H1 (cell line): ENCODE results near the gene NT5E. TPM values are rescaled to one million over a fixed set of nuclear protein-coding genes. Genes with fewer than 3 reads are reported as not detected.

Experiments used
- CTCF ChIA-PET: fragments of 300-600 bp; sonication (Branson Sonifier 250); formaldehyde crosslinking; loops from one replicate; lab custom pipeline; 2021; ENCODE audit not compliant: partially characterized antibody; lab: Charles Lee
- POLR2A ChIA-PET: fragments of 300-600 bp; sonication (Branson Sonifier 250); formaldehyde crosslinking; loops from one replicate; lab custom pipeline; 2021; ENCODE audit warnings: inconsistent platforms; ENCODE audit not compliant: partially characterized antibody; lab: Charles Lee
- DNase-seq, 2 experiments: peaks; one replicate each; pipeline versions ENCODE4 v3.0.0 to v3.0.0-alpha.2; 2010 to 2022; ENCODE audit warnings: low spot score in 2 of 2, low read depth in 1 of 2, mixed read lengths in 1 of 2
- FAIRE-seq: peaks from 2 replicates; lab custom pipeline; 2011; peaks lifted over from hg19 to GRCh38; lab: Jason Lieb, UNC
- H2AFZ ChIP-seq: 2 replicates; pipeline ENCODE4 v1.8.1; 2012; ENCODE audit warnings: low read length, inconsistent platforms
- H2AK5ac ChIP-seq: 2 replicates; pipeline ENCODE4 v1.6.1; 2013; ENCODE audit warnings: low read depth, low read length
- H2BK120ac ChIP-seq: replicated peaks from 2 replicates; pipeline ENCODE3; 2013; ENCODE audit warnings: low read depth, low read length, inconsistent platforms
- H2BK12ac ChIP-seq: 2 replicates; pipeline ENCODE4 v1.6.1; 2013; ENCODE audit warnings: low read depth, low read length
- H2BK15ac ChIP-seq: 2 replicates; pipeline ENCODE4 v1.6.1; 2013; ENCODE audit warnings: low read length
- H2BK20ac ChIP-seq: 2 replicates; pipeline ENCODE4 v1.6.1; 2013; ENCODE audit warnings: low read length
- H2BK5ac ChIP-seq: 2 replicates; pipeline ENCODE4 v1.6.1; 2013; ENCODE audit warnings: low read depth, low read length
- H3K14ac ChIP-seq: 2 replicates; pipeline ENCODE4 v1.6.1; 2013; ENCODE audit warnings: inconsistent platforms; ENCODE audit not compliant: insufficient read length
- H3K18ac ChIP-seq: 2 replicates; pipeline ENCODE4 v1.6.1; 2013; ENCODE audit warnings: low read length; ENCODE audit errors: extremely low read depth
- H3K23ac ChIP-seq: 2 replicates; pipeline ENCODE4 v1.6.1; 2013; ENCODE audit warnings: inconsistent platforms; ENCODE audit not compliant: insufficient read length
- H3K23me2 ChIP-seq: 2 replicates; pipeline ENCODE4 v1.6.1; 2013; ENCODE audit warnings: low read depth, low read length
- H3K27ac ChIP-seq: 2 replicates; pipeline ENCODE4 v1.6.1; 2011; ENCODE audit warnings: low read depth, low read length, inconsistent platforms
- H3K27me3 ChIP-seq, 4 experiments: replicated peaks in 1 of 4; 1 replicate in 1 of 4; 2 replicates in 3 of 4; pipeline versions ENCODE4 v1.6.1 to v1.8.1; 2011 to 2013; ENCODE audit warnings: low read length in 3 of 4, mild to moderate bottlenecking in 3 of 4, inconsistent platforms in 2 of 4, mixed read lengths in 2 of 4, moderate library complexity in 1 of 4; ENCODE audit not compliant: control insufficient read depth in 3 of 4, insufficient read depth in 3 of 4; ENCODE audit errors: extremely low read depth in 1 of 4
- H3K36me3 ChIP-seq, 4 experiments: 2 replicates each; pipeline versions ENCODE4 v1.6.1 to v1.8.1; 2011 to 2013; ENCODE audit warnings: mild to moderate bottlenecking in 4 of 4, low read length in 3 of 4, moderate library complexity in 2 of 4, control low read depth in 1 of 4, inconsistent platforms in 1 of 4; ENCODE audit not compliant: insufficient read depth in 4 of 4, control insufficient read depth in 2 of 4
- H3K4ac ChIP-seq: replicated peaks from 2 replicates; pipeline ENCODE3; 2013; ENCODE audit warnings: low read length, low read depth, mixed read lengths, inconsistent platforms; ENCODE audit not compliant: insufficient read length
- H3K4me1 ChIP-seq, 4 experiments: replicated peaks in 1 of 4; 1 replicate in 1 of 4; 2 replicates in 3 of 4; pipeline versions ENCODE4 v1.6.1 to v1.8.1; 2011 to 2013; ENCODE audit warnings: low read length in 3 of 4, inconsistent platforms in 2 of 4, mixed read lengths in 1 of 4; ENCODE audit not compliant: insufficient read depth in 4 of 4, control insufficient read depth in 3 of 4
- H3K4me2 ChIP-seq, 2 experiments: 2 replicates each; pipeline versions ENCODE4 v1.6.1 to v1.8.1; 2011 to 2013; ENCODE audit warnings: low read depth in 2 of 2, low read length in 2 of 2, control low read depth in 1 of 2, inconsistent platforms in 1 of 2, mild to moderate bottlenecking in 1 of 2; ENCODE audit not compliant: insufficient read depth in 1 of 2
- H3K4me3 ChIP-seq, 4 experiments: fragments of 200-600, 300-600 bp in 1 of 4; sonication (generic), shearing (Covaris generic), sonication (Bioruptor Twin) in 1 of 4; 2 replicates each; pipeline versions ENCODE4 v1.5.1 to v1.8.1; 2011 to 2016; ENCODE audit warnings: low read length in 4 of 4, low read depth in 3 of 4, control low read depth in 2 of 4, inconsistent platforms in 2 of 4, mild to moderate bottlenecking in 2 of 4, mixed read lengths in 1 of 4, moderate library complexity in 1 of 4; ENCODE audit not compliant: insufficient read depth in 2 of 4; ENCODE audit errors: extremely low read depth in 1 of 4
- H3K56ac ChIP-seq: replicated peaks from 2 replicates; pipeline ENCODE3; 2013; ENCODE audit warnings: low read depth, mild to moderate bottlenecking, mixed read lengths, low read length, inconsistent platforms; ENCODE audit not compliant: insufficient read length
- H3K79me1 ChIP-seq: 2 replicates; pipeline ENCODE4 v1.6.1; 2013; ENCODE audit warnings: low read depth, low read length, control low read depth
- H3K79me2 ChIP-seq, 2 experiments: 2 replicates each; pipeline versions ENCODE4 v1.6.1 to v1.8.1; 2012 to 2013; ENCODE audit warnings: low read length in 2 of 2, mild to moderate bottlenecking in 2 of 2, inconsistent platforms in 1 of 2; ENCODE audit not compliant: insufficient read depth in 2 of 2, control insufficient read depth in 1 of 2
- H3K9ac ChIP-seq, 4 experiments: replicated peaks in 1 of 4; 1 replicate in 1 of 4; 2 replicates in 3 of 4; pipeline versions ENCODE4 v1.6.1 to v1.8.1; 2011 to 2013; ENCODE audit warnings: low read depth in 3 of 4, low read length in 3 of 4, control low read depth in 2 of 4, mild to moderate bottlenecking in 2 of 4, moderate library complexity in 2 of 4, inconsistent platforms in 1 of 4; ENCODE audit errors: extremely low read depth in 1 of 4
- H3K9me3 ChIP-seq, 2 experiments: 2 replicates each; pipeline versions ENCODE4 v1.6.1 to v1.8.1; 2012 to 2013; ENCODE audit warnings: mild to moderate bottlenecking in 2 of 2, moderate library complexity in 2 of 2, control low read depth in 1 of 2, inconsistent platforms in 1 of 2, low read depth in 1 of 2, low read length in 1 of 2, mixed read lengths in 1 of 2; ENCODE audit not compliant: insufficient read depth in 2 of 2
- H4K20me1 ChIP-seq, 2 experiments: replicated peaks in 1 of 2; 2 replicates each; pipeline versions ENCODE3 to v1.8.1; 2011 to 2013; ENCODE audit warnings: inconsistent platforms in 2 of 2, low read length in 2 of 2, mild to moderate bottlenecking in 1 of 2; ENCODE audit not compliant: insufficient read depth in 2 of 2, control insufficient read depth in 1 of 2
- H4K5ac ChIP-seq: 2 replicates; pipeline ENCODE4 v1.6.1; 2013; ENCODE audit warnings: low read length, low read depth, mixed read lengths, inconsistent platforms; ENCODE audit not compliant: insufficient read length
- H4K8ac ChIP-seq: 2 replicates; pipeline ENCODE4 v1.8.0; 2013; ENCODE audit warnings: mild to moderate bottlenecking, moderate library complexity, low read length, inconsistent platforms; ENCODE audit not compliant: insufficient read depth; ENCODE audit errors: extremely low read depth
- H4K91ac ChIP-seq: replicated peaks from 2 replicates; pipeline ENCODE3; 2013; ENCODE audit warnings: low read length, mixed read lengths, inconsistent platforms; ENCODE audit not compliant: insufficient read length
- ATF2 ChIP-seq: IDR thresholded peaks from 2 replicates; pipeline ENCODE4 v1.6.1; 2012; ENCODE audit warnings: low read length, inconsistent platforms
- BACH1 ChIP-seq: IDR thresholded peaks from 2 replicates; pipeline ENCODE4 v1.6.1; 2012; ENCODE audit warnings: low read length, improper control_type of control experiment
- BRCA1 ChIP-seq: IDR thresholded peaks from 2 replicates; pipeline ENCODE4 v1.6.1; 2012; ENCODE audit warnings: low read depth, low read length, improper control_type of control experiment
- CREB1 ChIP-seq: IDR thresholded peaks from 2 replicates; pipeline ENCODE4 v1.6.1; 2012; ENCODE audit warnings: inconsistent platforms
- CTBP2 ChIP-seq: IDR thresholded peaks from 2 replicates; pipeline ENCODE4 v1.7.0; 2011; ENCODE audit warnings: borderline replicate concordance, mild to moderate bottlenecking, moderate library complexity, mixed read lengths, low read length; ENCODE audit not compliant: insufficient read depth, insufficient read length
- EGR1 ChIP-seq: IDR thresholded peaks from 2 replicates; pipeline ENCODE4 v1.6.1; 2011; ENCODE audit warnings: low read depth, low read length, borderline replicate concordance
- EP300 ChIP-seq, 2 experiments: IDR thresholded peaks; 1 replicate in 1 of 2; 2 replicates in 1 of 2; pipeline ENCODE4 v1.6.1; 2011 to 2012; ENCODE audit warnings: low read depth in 2 of 2, low read length in 2 of 2, mild to moderate bottlenecking in 2 of 2, borderline replicate concordance in 1 of 2, inconsistent platforms in 1 of 2, moderate library complexity in 1 of 2
- GABPA ChIP-seq: IDR thresholded peaks from 2 replicates; pipeline ENCODE4 v1.6.1; 2011; ENCODE audit warnings: mild to moderate bottlenecking, low read length, moderate library complexity, borderline replicate concordance; ENCODE audit not compliant: insufficient read depth
- GTF2F1 ChIP-seq: IDR thresholded peaks from 2 replicates; pipeline ENCODE4 v1.6.1; 2012; ENCODE audit warnings: low read depth, low read length, improper control_type of control experiment, borderline replicate concordance
- KDM1A ChIP-seq: fragments of 200-600, 300-600 bp; sonication (generic); IDR thresholded peaks from 2 replicates; pipeline ENCODE4 v1.7.1; 2016; ENCODE audit warnings: mild to moderate bottlenecking, low read length, borderline replicate concordance
- RXRA ChIP-seq: IDR thresholded peaks from 2 replicates; pipeline ENCODE4 v1.6.1; 2011; ENCODE audit warnings: low read depth, mild to moderate bottlenecking, low read length, moderate library complexity; ENCODE audit not compliant: insufficient read depth
- TAF7 ChIP-seq: optimal IDR thresholded peaks from 2 replicates; pipeline ENCODE3; 2011; ENCODE audit warnings: low read depth, mild to moderate bottlenecking, inconsistent platforms, low read length, moderate library complexity, borderline replicate concordance
- WGBS, 2 experiments: shearing (Covaris generic) in 1 of 2; methylation state at CpG; one replicate each; pipeline versions ENCODE4 v1.1.6 to v1.1.7; 2013 to 2015; ENCODE audit warnings: low lambda C conversion rate in 2 of 2, mixed read lengths in 2 of 2, inconsistent platforms in 1 of 2, low coverage in 1 of 2, missing lambda C conversion rate in 1 of 2; ENCODE audit not compliant: insufficient replicate concordance in 2 of 2, insufficient coverage in 1 of 2, insufficient read length in 1 of 2; ENCODE audit errors: extremely low coverage in 1 of 2, missing lambda C conversion rate in 1 of 2; 5-methylcytosine and 5-hydroxymethylcytosine counted together
- polyA plus RNA-seq, 7 experiments: library from polyadenylated mRNA; depleted of rRNA in 3 of 7; stranded (reverse) in 5 of 7; unstranded in 2 of 7; fragments of >200 nt in 5 of 7; fragments of 200-250 nt in 2 of 7; gene quantifications; 1 replicate in 5 of 7; 2 replicates in 1 of 7; 4 replicates in 1 of 7; pipeline versions ENCODE4 v1.2.1 to v1.2.3, GENCODE V29; 2011 to 2013; ENCODE audit warnings: missing spikeins in 2 of 7, mixed read lengths in 2 of 7
- total RNA-seq: library from RNA; stranded (reverse); fragmentation: NEBNext Ultra II Directional; extraction: Animal tissue kit (Norgen Biotek cat#: 25700); gene quantifications from 2 replicates; pipeline ENCODE4 v1.2.1, GENCODE V29; 2021

Gene NT5E
- total and polyA plus RNA-seq, 2 of the 8 experiments (the other 6 are each of a cell fraction or from before 2014, with no cell fraction given): 0.74 to 1.5 TPM

- Histone ChIP-seq H3K18ac (no peak overlapping the region), H2BK12ac (no peak overlapping the region), H3K9ac (no peak overlapping the region), H3K4me1 (no peaks in the 10 kb centered on the region), H3K23ac (no peak overlapping the region), H2BK20ac (no peak overlapping the region), H3K36me3 (no peaks in the 10 kb centered on the region), H3K14ac (no peak overlapping the region), H4K8ac (no peak overlapping the region), H2AFZ (no peak overlapping the region), H3K23me2 (no peaks in the 10 kb centered on the region), H4K91ac (no peak overlapping the region), H4K20me1 (no peaks in the 10 kb centered on the region), H3K4me2 (no peak overlapping the region), H3K56ac (no peak overlapping the region), H2BK15ac (no peak overlapping the region), H3K27ac (no peak overlapping the region), H3K79me1 (no peaks in the 10 kb centered on the region), H2BK120ac (no peak overlapping the region), H3K4me3 (no peak overlapping the region), H3K9me3 (no peaks in the 10 kb centered on the region), H4K5ac (no peak overlapping the region), H3K79me2 (no peaks in the 10 kb centered on the region), H2BK5ac (no peak overlapping the region), H2AK5ac (no peak overlapping the region), H3K4ac (no peak overlapping the region), H3K27me3 (no peaks in the 10 kb centered on the region)
- 93% methylated on average over 1 of the region's 1 CpG; no CpG with 5 or more reads in 1 of the 2 experiments for WGBS, 2 experiments
- DNase-seq (no peak), FAIRE-seq (no peak)
- POLR2A ChIA-PET: no interaction called here
- CTCF ChIA-PET: interaction anchor here (0.6 to 1.9 kb wide), 2 partner anchors 62 to 370 kb away, joined by 3 to 6 read pairs; no protein-coding TSS in a partner anchor
- TF ChIP-seq TAF7: no peak
- TF ChIP-seq KDM1A: no peak
- TF ChIP-seq BACH1: no peak
- TF ChIP-seq EP300 (IDR thresholded peaks at IDR 0.05; ENCODE audit: borderline replicate concordance in 1 of 2, low read depth in 2 of 2, low read length in 2 of 2): no peak
- no peak for TF ChIP-seq GABPA
- TF ChIP-seq CTBP2: no peak
- TF ChIP-seq BRCA1: no peak
- no peak for TF ChIP-seq CREB1
- no peak for TF ChIP-seq RXRA
- TF ChIP-seq EGR1: no peak
- TF ChIP-seq GTF2F1: no peak
- TF ChIP-seq ATF2: no peak
Observed at GRCh38 chr6:85420551-85420950, 29.3 kb upstream of the NT5E start.
